IMR-90 (cell line): ENCODE results near the gene CPED1. TPM values are rescaled to one million over a fixed set of nuclear protein-coding genes. Genes with fewer than 3 reads are reported as not detected.

Source experiments
- ATAC-seq: fragments of 200-7000 bp; cut with Tn5 transposase; 2 replicates; pipeline ENCODE4 v1.9.1; 2020; ENCODE audit warnings: low read depth, mild to moderate bottlenecking, moderate library complexity
- BruUV-seq: library from RNA; stranded (reverse); fragments of 400-500 nt; replicated peaks from 2 replicates; lab custom pipeline; 2021; lab: Mats Ljungman, UMichigan
- CTCF ChIA-PET: fragments of 300-600 bp; formaldehyde crosslinking; extraction: SDS; loops from one replicate; lab custom pipeline; 2021; ENCODE audit warnings: antibody characterized with exemption; lab: Yijun Ruan, JAX
- POLR2A ChIA-PET: fragments of 300-600 bp; sonication (Branson Sonifier 250); formaldehyde crosslinking; loops from one replicate; lab custom pipeline; 2022; ENCODE audit warnings: antibody characterized with exemption; ENCODE audit not compliant: unreplicated experiment; lab: Charles Lee
- DNase-seq: peaks from one replicate; pipeline ENCODE4 v3.0.0; 2013
- H2AFZ ChIP-seq: replicated peaks from 2 replicates; pipeline ENCODE3; 2013; ENCODE audit warnings: low read length, mild to moderate bottlenecking; ENCODE audit not compliant: poor library complexity
- H2AK5ac ChIP-seq: 2 replicates; pipeline ENCODE4 v1.6.1; 2013; ENCODE audit warnings: low read depth, low read length, inconsistent platforms
- H2AK9ac ChIP-seq: replicated peaks from 2 replicates; pipeline ENCODE3; 2013; ENCODE audit warnings: mild to moderate bottlenecking, low read depth, low read length, moderate library complexity; ENCODE audit not compliant: poor library complexity
- H2BK120ac ChIP-seq: 2 replicates; pipeline ENCODE4 v1.6.1; 2013; ENCODE audit warnings: low read depth, low read length, inconsistent platforms
- H2BK15ac ChIP-seq: 3 replicates; pipeline ENCODE4 v1.6.1; 2013; ENCODE audit warnings: low read depth, low read length, inconsistent platforms
- H2BK20ac ChIP-seq: 2 replicates; pipeline ENCODE4 v1.6.1; 2013; ENCODE audit warnings: low read depth, mild to moderate bottlenecking, inconsistent platforms, low read length, moderate library complexity
- H2BK5ac ChIP-seq: 2 replicates; pipeline ENCODE4 v1.6.1; 2013; ENCODE audit warnings: mild to moderate bottlenecking, low read depth, low read length, inconsistent platforms; ENCODE audit not compliant: poor library complexity, severe bottlenecking
- H3K14ac ChIP-seq: replicated peaks from 2 replicates; pipeline ENCODE4 v1.6.1; 2013; ENCODE audit warnings: low read depth, low read length, inconsistent platforms
- H3K18ac ChIP-seq: 2 replicates; pipeline ENCODE4 v1.6.1; 2013; ENCODE audit warnings: low read depth, low read length, control low read depth
- H3K23ac ChIP-seq: 2 replicates; pipeline ENCODE4 v1.6.1; 2013; ENCODE audit warnings: low read depth, low read length, inconsistent platforms
- H3K27ac ChIP-seq: 2 replicates; pipeline ENCODE4 v1.5.1; 2013; ENCODE audit warnings: mild to moderate bottlenecking, control low read depth, low read length; ENCODE audit not compliant: insufficient read depth
- H3K27me3 ChIP-seq: 2 replicates; pipeline ENCODE4 v1.6.1; 2013; ENCODE audit warnings: low read length; ENCODE audit not compliant: control insufficient read depth, insufficient read depth
- H3K36me3 ChIP-seq: 2 replicates; pipeline ENCODE4 v1.6.1; 2013; ENCODE audit warnings: low read length, mixed read lengths; ENCODE audit not compliant: control insufficient read depth, insufficient read depth
- H3K4ac ChIP-seq: 2 replicates; pipeline ENCODE4 v1.6.1; 2013; ENCODE audit warnings: low read depth, low read length, inconsistent platforms
- H3K4me1 ChIP-seq: 2 replicates; pipeline ENCODE4 v1.6.1; 2013; ENCODE audit warnings: low read length, mixed read lengths; ENCODE audit not compliant: control insufficient read depth, insufficient read depth
- H3K4me2 ChIP-seq: 2 replicates; pipeline ENCODE4 v1.6.1; 2013; ENCODE audit warnings: low read depth, mild to moderate bottlenecking, control low read depth, low read length, moderate library complexity
- H3K4me3 ChIP-seq: 2 replicates; pipeline ENCODE4 v1.5.1; 2013; ENCODE audit warnings: low read depth, mild to moderate bottlenecking, control low read depth, low read length, moderate library complexity; ENCODE audit not compliant: insufficient read depth
- H3K56ac ChIP-seq: 2 replicates; pipeline ENCODE4 v1.6.1; 2013; ENCODE audit warnings: low read length, inconsistent platforms; ENCODE audit not compliant: insufficient read depth; ENCODE audit errors: extremely low read depth
- H3K79me1 ChIP-seq, 2 experiments: 2 replicates each; pipeline ENCODE4 v1.6.1; 2013; ENCODE audit warnings: low read length in 2 of 2, inconsistent platforms in 1 of 2, low read depth in 1 of 2
- H3K9ac ChIP-seq: 2 replicates; pipeline ENCODE4 v1.6.1; 2013; ENCODE audit warnings: low read depth, low read length, control low read depth
- H3K9me1 ChIP-seq: 2 replicates; pipeline ENCODE4 v1.6.1; 2013; ENCODE audit warnings: low read length, inconsistent platforms; ENCODE audit not compliant: insufficient read depth
- H3K9me3 ChIP-seq: 2 replicates; pipeline ENCODE4 v1.6.1; 2013; ENCODE audit warnings: low read length; ENCODE audit not compliant: control insufficient read depth, insufficient read depth
- H4K20me1 ChIP-seq: 2 replicates; pipeline ENCODE4 v1.6.1; 2013; ENCODE audit warnings: low read length, inconsistent platforms; ENCODE audit not compliant: insufficient read depth
- H4K5ac ChIP-seq: 2 replicates; pipeline ENCODE4 v1.6.1; 2013; ENCODE audit warnings: mild to moderate bottlenecking, low read depth, low read length, control low read depth
- H4K8ac ChIP-seq, 2 experiments: 2 replicates each; pipeline ENCODE4 v1.6.1; 2013; ENCODE audit warnings: low read depth in 2 of 2, low read length in 2 of 2, control low read depth in 1 of 2, inconsistent platforms in 1 of 2
- H4K91ac ChIP-seq: 2 replicates; pipeline ENCODE4 v1.6.1; 2013; ENCODE audit warnings: low read depth, low read length, inconsistent platforms; ENCODE audit not compliant: insufficient read depth
- BHLHE40 ChIP-seq: fragments of 150-350 bp; IDR thresholded peaks from 2 replicates; pipeline ENCODE4 v1.6.1; 2016; ENCODE audit warnings: mild to moderate bottlenecking, low read depth, low read length
- CEBPB ChIP-seq: IDR thresholded peaks from 2 replicates; pipeline ENCODE4 v1.6.1; 2012; ENCODE audit warnings: low read depth, low read length, improper control_type of control experiment
- CHD1 ChIP-seq: IDR thresholded peaks from 2 replicates; pipeline ENCODE4 v1.6.1; 2012; ENCODE audit warnings: low read depth, low read length, improper control_type of control experiment
- FOS ChIP-seq: fragments of 150-350 bp; IDR thresholded peaks from 2 replicates; pipeline ENCODE4 v1.6.1; 2016; ENCODE audit warnings: low read depth, low read length
- MAFK ChIP-seq: IDR thresholded peaks from 2 replicates; pipeline ENCODE4 v1.6.1; 2012; ENCODE audit warnings: low read depth, low read length, improper control_type of control experiment
- MAZ ChIP-seq: IDR thresholded peaks from 2 replicates; pipeline ENCODE4 v1.6.1; 2012; ENCODE audit warnings: low read depth, mild to moderate bottlenecking, low read length, improper control_type of control experiment, moderate library complexity, borderline replicate concordance
- MXI1 ChIP-seq: IDR thresholded peaks from 2 replicates; pipeline ENCODE4 v1.6.1; 2012; ENCODE audit warnings: low read depth, mild to moderate bottlenecking, low read length, moderate library complexity, borderline replicate concordance
- NFE2L2 ChIP-seq: fragments of 150-350 bp; IDR thresholded peaks from 2 replicates; pipeline ENCODE4 v1.6.1; 2016; ENCODE audit warnings: low read depth, mild to moderate bottlenecking, low read length
- POLR2A ChIP-seq: IDR thresholded peaks from 2 replicates; pipeline ENCODE4 v1.6.1; 2012; ENCODE audit warnings: mild to moderate bottlenecking, low read depth, low read length
- RAD21 ChIP-seq: IDR thresholded peaks from 2 replicates; pipeline ENCODE4 v1.6.1; 2012; ENCODE audit warnings: low read length, improper control_type of control experiment
- RCOR1 ChIP-seq: IDR thresholded peaks from 2 replicates; pipeline ENCODE4 v1.6.1; 2012; ENCODE audit warnings: mild to moderate bottlenecking, low read length, improper control_type of control experiment; ENCODE audit not compliant: insufficient replicate concordance
- RFX5 ChIP-seq: IDR thresholded peaks from 2 replicates; pipeline ENCODE4 v1.8.0; 2012; ENCODE audit warnings: low read depth, mild to moderate bottlenecking, low read length, moderate library complexity
- SMC3 ChIP-seq: fragments of 150-350 bp; IDR thresholded peaks from 2 replicates; pipeline ENCODE4 v1.6.1; 2016; ENCODE audit warnings: low read depth, mild to moderate bottlenecking, antibody characterized with exemption, low read length, moderate library complexity
- WGBS, 2 experiments: methylation state at CpG; one replicate each; pipeline versions ENCODE4 v1.1.5 to v1.1.7; 2013; ENCODE audit warnings: missing lambda C conversion rate in 2 of 2; ENCODE audit not compliant: insufficient read length in 1 of 2; ENCODE audit errors: extremely low coverage in 2 of 2; 5-methylcytosine and 5-hydroxymethylcytosine counted together
- dilution Hi-C: fragments of 300-500 bp; cut with HindIII; formaldehyde crosslinking; loops from one replicate; pipeline ENCODE4 v1.14.3; 2018; ENCODE audit warnings: low sequenced_read_pairs; ENCODE audit not compliant: unreplicated experiment
- in situ Hi-C: fragments of 300-500 bp; cut with MboI; formaldehyde crosslinking; loops from 3 replicates; pipeline ENCODE4 v1.14.3; 2019; ENCODE audit warnings: low sequenced_read_pairs, inconsistent platforms, mixed read lengths
- intact Hi-C: fragments of 100-400 bp; cut with micrococcal nuclease; formaldehyde crosslinking; loops from 2 replicates; pipeline ENCODE4 v1.10.0; 2022
- polyA plus RNA-seq, 3 experiments: library from polyadenylated mRNA; depleted of rRNA; stranded (reverse); fragments of >200 nt; gene quantifications; 2 replicates each; pipeline ENCODE4 v1.2.3, GENCODE V29; 2012; ENCODE audit warnings: low replicate concordance in 1 of 3
- total RNA-seq: library from RNA; depleted of rRNA; stranded (reverse); fragments of >200 nt; gene quantifications from 2 replicates; pipeline ENCODE4 v1.2.3, GENCODE V29; 2012
- TF ChIP-seq, protein P1 (sequence below): fragments of 150-350 bp; IDR thresholded peaks from 2 replicates; pipeline ENCODE4 v1.6.1; 2017; ENCODE audit warnings: mild to moderate bottlenecking, antibody characterized with exemption, low read length, low read depth
- TF ChIP-seq, protein P2 (sequence below): fragments of 150-350 bp; IDR thresholded peaks from 2 replicates; pipeline ENCODE4 v1.6.1; 2016; ENCODE audit warnings: low read depth, mild to moderate bottlenecking, low read length, moderate library complexity, borderline replicate concordance

Gene CPED1
- total and polyA plus RNA-seq, 2 of the 4 experiments (the other 2 are of a cell fraction), result 31.2 to 96.8 TPM

DNA sequence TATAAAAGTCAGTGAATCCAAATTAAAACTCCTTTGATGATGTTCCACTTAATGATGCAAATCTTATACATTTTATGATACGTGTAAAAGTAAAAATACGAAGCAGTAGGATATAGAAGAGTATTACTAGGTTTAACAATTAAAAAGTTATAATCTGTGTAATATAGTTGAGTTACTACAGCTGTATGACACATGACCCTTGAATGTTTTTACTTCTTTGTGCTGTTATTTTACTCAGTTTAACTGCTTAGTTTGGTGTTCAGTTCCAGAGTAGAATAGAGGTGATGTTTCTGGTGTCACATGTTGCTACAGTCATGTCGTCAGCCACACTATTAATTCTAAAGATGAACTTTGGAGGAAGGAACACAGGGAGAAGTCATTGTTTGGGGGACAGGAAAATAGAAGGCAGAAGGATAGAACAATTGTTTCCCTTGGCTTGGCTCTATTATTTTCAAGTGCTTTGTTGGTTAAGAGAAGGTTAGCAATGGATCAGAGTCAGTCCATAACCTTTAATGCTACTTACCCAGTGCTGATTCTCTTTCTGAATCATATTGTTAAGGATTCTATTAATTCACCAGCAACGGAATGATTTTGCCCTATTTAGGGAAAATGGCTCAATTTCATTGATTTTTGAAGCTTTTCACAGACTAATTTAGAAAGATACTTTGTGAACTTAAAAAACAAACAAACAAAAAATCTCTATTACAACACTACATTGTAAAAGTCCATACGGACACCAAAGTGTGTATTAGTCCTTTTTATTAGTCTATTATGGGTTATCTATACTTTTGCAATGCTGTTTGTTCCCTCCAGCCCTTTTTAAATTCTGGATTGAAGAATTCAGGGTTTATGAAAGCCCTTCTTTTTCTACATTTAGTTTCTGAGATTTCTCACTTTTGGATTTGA lies 73.4 kb downstream of the CPED1 start (continued):
- TF ChIP-seq CEBPB, result no peak

DNA sequence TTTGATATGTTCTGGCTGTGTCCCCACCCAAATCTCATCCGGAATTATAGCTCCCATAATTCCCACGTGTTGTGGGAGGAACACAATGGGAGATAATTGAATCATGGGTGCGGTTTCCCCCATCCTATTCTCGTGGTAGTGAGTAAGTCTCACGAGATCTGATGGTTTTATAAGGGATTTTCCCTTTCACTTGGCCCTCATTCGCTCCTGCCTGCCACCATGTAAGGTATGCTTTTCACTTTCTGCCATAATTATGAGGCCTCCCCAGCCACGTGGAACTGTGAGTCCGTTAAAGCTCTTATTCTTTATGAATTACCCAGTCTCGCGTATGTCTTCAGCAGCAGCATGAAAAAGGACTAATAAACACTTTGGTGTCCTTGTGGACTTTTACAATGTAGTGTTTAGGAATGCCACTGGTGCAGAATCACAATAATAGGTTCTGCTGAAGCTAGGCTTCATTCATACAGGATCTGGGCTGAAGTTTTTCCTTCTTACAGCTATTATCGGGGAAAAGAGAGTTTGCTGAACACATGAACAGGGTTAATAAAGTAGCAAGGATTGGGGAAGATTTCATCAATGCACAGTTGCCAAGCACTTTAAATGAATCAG lies 74.3 kb downstream of the CPED1 start:
- Histone ChIP-seq H3K79me1 (peaks cover 17 to 25% of the 10 kb centered on the region in 2 experiments), H3K27me3 (no peaks in the 10 kb centered on the region), H4K20me1 (no peaks in the 10 kb centered on the region), H3K9me1 (no peaks in the 10 kb centered on the region), H2AFZ (no peak overlapping the region), H2BK15ac (no peak overlapping the region), H3K9ac (no peak overlapping the region), H3K27ac (no peak overlapping the region), H4K5ac (no peak overlapping the region), H3K4me3 (no peak overlapping the region), H3K14ac (no peak overlapping the region), H3K4ac (no peak overlapping the region), H3K4me2 (no peak overlapping the region), H3K4me1 (peaks cover 2% of the 10 kb centered on the region; the same call in 1 of the 2 replicates), H2BK5ac (no peak overlapping the region), H4K8ac (no peak overlapping the region), H3K23ac (no peak overlapping the region), H2BK20ac (no peak overlapping the region), H2AK5ac (no peak overlapping the region), H4K91ac (no peak overlapping the region), H3K18ac (no peak overlapping the region), H3K36me3 (peaks cover 4% of the 10 kb centered on the region; the same call in 1 of the 2 replicates), H2BK120ac (no peak overlapping the region), H2AK9ac (no peak overlapping the region), H3K9me3 (no peaks in the 10 kb centered on the region), H3K56ac (no peak overlapping the region)
- in situ Hi-C loops (no loop called here), intact Hi-C loops (no loop called here), dilution Hi-C loops (no loop called here)
- no peak for TF ChIP-seq BHLHE40
- TF ChIP-seq, protein P1, sequence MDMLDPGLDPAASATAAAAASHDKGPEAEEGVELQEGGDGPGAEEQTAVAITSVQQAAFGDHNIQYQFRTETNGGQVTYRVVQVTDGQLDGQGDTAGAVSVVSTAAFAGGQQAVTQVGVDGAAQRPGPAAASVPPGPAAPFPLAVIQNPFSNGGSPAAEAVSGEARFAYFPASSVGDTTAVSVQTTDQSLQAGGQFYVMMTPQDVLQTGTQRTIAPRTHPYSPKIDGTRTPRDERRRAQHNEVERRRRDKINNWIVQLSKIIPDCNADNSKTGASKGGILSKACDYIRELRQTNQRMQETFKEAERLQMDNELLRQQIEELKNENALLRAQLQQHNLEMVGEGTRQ, result no peak
- TF ChIP-seq FOS, result no peak
- no peak for TF ChIP-seq CHD1
- no peak for TF ChIP-seq RAD21
- no peak for TF ChIP-seq MAFK
- TF ChIP-seq CEBPB, result no peak
- TF ChIP-seq, protein P2, sequence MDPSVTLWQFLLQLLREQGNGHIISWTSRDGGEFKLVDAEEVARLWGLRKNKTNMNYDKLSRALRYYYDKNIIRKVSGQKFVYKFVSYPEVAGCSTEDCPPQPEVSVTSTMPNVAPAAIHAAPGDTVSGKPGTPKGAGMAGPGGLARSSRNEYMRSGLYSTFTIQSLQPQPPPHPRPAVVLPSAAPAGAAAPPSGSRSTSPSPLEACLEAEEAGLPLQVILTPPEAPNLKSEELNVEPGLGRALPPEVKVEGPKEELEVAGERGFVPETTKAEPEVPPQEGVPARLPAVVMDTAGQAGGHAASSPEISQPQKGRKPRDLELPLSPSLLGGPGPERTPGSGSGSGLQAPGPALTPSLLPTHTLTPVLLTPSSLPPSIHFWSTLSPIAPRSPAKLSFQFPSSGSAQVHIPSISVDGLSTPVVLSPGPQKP, result no peak
- no peak for TF ChIP-seq RCOR1
- no peak for TF ChIP-seq MAZ
- TF ChIP-seq SMC3, result no peak
- TF ChIP-seq NFE2L2, result no peak
- TF ChIP-seq POLR2A, result no peak
- TF ChIP-seq MXI1, result no peak
- no peak for TF ChIP-seq RFX5
- ChIA-PET POLR2A (no interaction called here), CTCF (no interaction called here)
- ATAC-seq (no peak), DNase-seq (no peak)
- BruUV-seq, result no TSS peak
- WGBS, 2 experiments, result no CpG with 5 or more reads among the region's 11 CpGs
